Erythroblast (primary cell): Measurements from ENCODE around the gene MICA.
"Not testable (repeated sequence)": the region's sequence is repeated elsewhere in the genome, so short reads cannot be mapped to it uniquely, and the experiment has no call there.

Experiments
- DNase-seq, 2 experiments: peaks; one replicate each; lab custom pipeline; 2025; lab: John Stamatoyannopoulos, UW
- GATA1 ChIP-seq: IDR thresholded peaks from 2 replicates; pipeline ENCODE4 v1.6.1; 2011; ENCODE audit warnings: low read depth, mild to moderate bottlenecking, control low read depth, low read length, moderate library complexity
- POLR2A ChIP-seq: IDR thresholded peaks from 2 replicates; pipeline ENCODE4 v1.6.1; 2011; ENCODE audit warnings: mild to moderate bottlenecking, low read length

MICA gene

DNA sequence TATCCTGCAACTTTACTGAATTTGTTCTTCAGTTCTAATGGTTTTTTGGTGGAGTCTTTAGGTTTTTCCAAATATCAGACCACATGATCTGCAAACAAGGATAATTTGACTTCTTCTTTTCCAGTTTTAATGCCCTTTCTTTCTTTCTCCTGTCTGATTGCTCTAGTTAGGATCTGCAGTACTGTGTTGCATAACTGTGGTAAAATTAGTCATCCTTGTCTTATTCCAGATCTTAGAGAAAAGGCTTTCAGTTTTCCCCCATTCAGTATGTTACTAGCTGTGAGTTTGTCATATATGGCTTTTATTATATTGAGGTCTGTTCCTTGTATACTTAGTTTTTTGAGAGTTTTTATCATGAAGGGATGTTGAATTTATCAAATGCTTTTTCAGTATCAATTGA lies 4.3 kb downstream of the MICA start:
- no peak for TF ChIP-seq GATA1
- no peak for TF ChIP-seq POLR2A
- DNase-seq: no peak

DNA sequence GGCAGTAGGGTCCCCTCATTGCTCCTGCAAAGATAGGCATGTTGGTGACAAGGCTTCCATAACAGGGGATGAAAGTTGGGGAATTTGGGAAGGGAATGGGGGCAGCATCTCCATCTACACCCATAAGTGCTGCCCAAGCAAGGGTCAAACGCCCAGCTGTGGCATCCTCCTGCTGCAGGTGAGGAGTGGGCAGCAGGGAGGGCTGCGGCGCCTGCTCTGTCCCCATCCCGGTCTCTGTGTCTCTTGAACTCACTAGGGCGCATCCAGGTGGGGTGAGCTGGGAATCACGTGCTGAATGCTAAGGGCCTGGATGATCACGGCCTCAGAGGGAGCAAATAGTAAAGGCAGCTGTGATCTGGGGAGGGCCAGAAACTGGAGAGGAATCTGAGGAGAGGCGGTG lies 9.1 kb downstream of the MICA start:
- DNase-seq: no peak
- no peak for TF ChIP-seq GATA1
- TF ChIP-seq POLR2A: no peak

DNA sequence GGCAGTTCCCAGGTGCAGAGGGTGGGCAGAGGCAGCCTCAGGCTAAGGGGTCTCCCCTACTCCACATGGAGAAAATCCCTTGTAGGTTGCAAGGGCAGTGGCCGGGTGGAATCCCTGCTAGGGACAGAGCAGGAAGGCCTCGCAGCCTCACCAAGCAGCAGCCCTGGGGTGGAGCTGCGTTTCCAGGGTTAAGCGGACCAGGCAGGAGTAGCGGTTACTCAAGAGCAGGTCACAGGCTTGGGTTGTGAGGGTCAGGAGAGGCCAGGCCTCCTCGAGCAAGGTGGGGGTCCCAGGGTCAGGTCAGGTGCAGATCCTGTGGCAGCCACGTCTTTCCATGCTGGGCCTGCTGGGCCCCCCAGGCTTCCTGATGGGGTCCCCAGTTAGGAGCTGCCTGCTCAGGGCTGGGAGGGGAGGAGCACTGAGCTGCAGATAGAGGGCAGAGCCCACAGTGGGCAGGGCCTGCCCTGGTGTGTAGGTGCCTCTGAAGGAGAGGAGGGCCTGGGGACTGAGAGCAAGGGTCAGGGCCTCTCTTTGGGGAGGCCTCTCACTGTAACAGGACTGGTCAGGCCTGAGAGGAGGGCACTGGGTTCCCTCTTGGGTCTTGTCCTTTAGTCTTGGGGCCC lies 10.9 kb downstream of the MICA start:
- not testable (repeated sequence) for DNase-seq

DNA sequence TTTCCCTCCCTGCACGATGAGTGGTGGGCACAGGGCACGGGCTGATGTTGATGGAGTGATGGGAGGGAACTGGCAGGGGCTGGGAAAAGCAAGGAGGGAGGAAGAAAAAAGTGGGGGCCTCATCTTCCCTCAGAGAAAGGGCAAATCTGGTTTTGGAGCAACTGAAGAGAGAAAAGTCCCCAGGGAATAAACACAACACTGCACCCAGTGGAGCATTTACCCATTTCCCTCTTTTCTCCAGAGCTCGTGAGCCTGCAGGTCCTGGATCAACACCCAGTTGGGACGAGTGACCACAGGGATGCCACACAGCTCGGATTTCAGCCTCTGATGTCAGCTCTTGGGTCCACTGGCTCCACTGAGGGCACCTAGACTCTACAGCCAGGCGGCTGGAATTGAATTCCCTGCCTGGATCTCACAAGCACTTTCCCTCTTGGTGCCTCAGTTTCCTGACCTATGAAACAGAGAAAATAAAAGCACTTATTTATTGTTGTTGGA lies 11.4 kb downstream of the MICA start:
- DNase-seq: no peak
- TF ChIP-seq GATA1 (no peak), POLR2A (no peak)

DNA sequence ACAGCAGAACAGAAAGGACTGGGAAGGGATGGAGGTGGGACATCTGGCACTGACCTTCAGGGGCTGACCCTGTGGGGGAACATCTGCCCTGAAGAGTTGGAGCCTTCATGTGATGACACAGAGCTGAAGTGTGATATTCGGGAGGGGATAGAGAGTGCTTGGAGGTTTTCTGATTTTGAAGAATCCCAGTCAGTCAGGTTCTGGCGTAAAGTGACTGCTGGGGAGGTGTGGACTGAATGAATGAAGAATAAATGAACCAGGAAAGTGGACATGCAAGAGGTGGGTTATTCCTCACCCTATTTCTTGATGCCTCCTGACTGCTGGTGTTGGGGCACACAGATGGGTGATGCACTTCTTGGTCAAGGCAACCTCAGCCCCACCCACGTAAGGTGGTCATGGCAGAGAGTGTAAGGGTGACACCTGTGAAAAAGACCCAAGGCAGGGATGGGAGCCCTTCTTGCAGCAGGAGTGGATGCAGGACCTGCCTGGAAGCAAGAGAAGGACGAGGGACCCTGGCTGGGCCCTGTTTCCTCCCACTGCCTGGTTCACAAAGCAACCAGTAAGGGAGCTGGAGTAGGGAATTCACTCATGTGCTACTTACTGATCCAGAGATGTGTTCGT lies 13.1 kb downstream of the MICA start:
- no peak for DNase-seq
- TF ChIP-seq POLR2A (no peak), GATA1 (no peak)

DNA sequence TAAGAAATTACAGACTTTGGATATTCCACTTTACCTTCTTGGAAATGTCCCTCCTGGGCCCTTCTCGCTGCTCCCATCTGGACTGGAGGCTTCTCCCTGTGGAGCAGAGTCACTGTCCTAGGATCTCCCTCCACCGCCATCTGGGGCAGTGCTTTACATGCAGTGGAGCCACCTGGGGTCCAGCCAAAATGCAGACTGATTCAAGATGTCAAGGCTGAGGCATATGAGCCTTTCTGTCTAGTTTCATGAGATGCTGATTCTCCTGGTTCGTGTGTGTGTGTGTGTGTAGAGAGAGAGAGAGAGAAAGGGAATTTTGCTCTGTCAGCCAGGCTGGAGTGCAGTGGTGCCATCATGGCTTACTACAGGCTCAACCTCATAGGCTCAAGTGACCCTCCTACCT lies 14.9 kb downstream of the MICA start:
- DNase-seq: no peak
- TF ChIP-seq GATA1 (no peak), POLR2A (no peak)

DNA sequence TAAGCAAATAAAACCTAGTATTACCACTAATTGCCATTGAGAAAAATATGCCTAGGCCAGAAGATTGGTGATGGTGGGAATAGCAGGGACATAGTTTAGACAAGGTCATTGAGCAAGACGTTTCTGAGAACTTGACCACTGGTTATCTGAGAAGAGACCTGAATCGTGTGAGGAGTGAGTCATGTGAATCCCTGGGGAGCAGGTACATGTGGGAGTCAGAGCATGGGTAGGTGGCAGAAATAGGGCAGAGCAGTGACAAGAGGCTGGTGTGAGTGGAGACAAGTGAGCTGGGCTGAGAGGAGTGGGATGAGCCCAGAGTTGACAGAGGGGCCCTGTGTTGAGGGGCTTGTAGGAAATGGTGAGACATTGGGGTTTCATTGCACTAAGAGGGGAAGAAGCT lies 16.4 kb downstream of the MICA start:
- no peak for DNase-seq
- TF ChIP-seq POLR2A (no peak), GATA1 (no peak)

DNA sequence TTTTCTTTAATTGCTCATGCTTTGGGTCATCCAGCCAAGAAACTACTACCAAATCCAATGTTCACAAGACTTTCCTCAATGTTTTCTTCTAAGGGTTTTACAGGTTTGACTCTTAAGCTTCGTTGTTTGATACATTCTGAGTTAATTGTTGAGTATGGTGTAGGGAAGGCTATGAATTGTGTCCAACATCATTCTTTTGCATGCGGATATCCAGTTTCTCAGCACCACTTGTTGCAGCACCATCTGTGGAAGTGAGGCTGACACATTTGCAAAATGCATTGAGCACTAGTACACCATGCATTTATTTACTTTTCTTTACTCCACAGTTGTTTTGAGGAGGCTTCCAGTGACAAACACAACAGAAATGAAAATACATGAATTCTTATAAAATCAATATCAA lies 17.2 kb downstream of the MICA start:
- TF ChIP-seq GATA1 (no peak), POLR2A (no peak)
- DNase-seq: no peak

DNA sequence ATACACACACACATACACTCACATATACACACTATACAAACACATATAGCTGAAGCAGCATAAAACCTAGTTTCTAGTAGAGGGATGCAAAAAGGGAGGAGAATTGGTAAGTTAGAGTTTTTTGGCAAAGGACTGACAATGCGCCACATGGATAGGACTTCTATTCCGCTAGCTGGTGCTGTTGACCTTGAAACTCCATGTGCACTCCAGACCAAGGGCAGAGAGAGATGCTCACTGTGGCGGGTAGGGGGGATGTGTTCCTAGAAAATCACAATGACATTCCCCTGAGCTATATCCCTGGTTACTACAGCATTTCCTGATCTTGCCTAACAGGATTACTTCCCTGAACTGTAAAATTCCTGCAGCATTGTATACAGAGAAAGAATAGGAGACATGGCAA lies 19.2 kb downstream of the MICA start:
- TF ChIP-seq GATA1 (no peak), POLR2A (no peak)
- no peak for DNase-seq

DNA sequence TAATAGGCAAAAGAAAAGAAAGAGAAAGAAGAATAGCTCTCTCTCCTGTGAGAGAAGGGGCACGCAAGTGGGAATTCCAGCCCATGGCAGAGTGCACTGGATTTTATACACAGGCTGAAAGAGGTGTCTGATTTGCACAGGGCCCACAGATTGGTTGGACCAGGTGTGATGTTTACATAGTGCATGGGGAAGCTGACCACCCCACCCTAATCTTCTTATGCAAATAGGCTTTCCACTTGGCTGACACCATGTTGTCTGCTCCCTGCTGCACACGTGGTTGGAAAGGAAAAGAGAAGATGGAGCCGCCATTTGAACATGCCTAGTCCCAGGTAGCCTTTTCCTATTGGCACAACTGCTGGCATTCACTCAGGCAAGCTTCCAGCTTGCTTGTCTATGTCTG lies 20.2 kb downstream of the MICA start:
- TF ChIP-seq POLR2A: no peak
- no peak for DNase-seq

DNA sequence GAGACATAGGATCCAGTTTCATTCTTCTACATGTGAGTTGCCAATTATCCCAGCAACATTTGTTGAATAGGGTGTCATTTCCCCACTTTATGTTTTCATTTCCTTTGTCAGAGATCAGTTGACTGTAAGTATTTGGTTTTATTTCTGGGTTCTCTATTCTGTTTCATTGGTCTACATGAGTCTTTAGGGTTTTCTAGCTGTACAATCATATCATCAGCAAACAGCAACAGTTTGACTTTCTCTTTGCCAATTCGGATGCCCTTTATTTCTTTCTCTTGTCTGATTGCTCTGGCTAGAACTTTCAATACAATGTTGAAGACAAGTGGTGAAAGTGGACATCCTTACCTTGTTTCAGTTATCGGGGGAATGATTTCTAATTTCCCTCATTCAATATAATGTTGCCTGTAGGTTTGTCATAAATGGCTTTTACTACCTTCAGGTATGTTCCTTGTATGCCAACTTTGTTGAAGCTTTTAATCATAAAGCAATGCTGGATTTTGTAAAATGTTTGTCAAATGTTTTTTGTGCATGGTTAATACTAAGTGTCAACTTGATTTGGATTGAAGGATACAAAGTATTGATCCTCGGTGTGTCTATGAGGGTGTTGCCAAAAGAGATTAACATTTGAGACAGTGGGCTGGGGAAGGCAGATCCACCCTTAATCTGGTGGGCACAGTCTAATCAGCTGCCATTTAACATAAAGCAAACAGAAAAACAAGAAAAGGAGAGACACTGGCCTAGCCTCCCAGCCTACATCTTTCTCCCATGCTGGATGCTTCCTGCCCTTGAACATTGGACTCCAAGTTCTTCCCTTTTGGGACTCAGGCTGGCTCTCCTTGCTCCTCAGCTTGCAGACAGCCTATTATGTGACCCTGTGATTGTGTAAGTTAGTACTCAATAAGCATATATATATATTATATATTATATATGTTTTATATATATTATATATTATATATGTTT lies 23.3 kb downstream of the MICA start:
- no peak for DNase-seq
- no peak for TF ChIP-seq POLR2A
- TF ChIP-seq GATA1: no peak

DNA sequence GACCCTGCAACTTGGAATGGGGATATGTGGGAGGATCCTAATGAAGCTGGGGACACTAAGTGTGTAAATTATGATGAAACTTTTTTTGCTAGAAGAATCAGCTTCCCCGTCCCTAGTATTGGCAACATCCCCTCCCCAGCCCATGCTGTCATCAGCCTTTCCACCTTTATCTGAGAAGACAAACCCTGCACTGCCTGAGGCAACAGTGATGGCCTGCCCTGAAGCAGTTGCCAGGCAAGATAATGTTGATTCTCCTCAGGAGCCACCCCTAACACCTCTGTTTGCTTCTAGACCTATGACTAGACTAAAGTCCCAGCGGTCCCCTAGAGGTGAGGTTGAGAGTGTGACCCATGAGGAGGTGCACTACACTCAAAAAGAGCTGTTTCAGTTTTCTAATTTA lies 27.1 kb downstream of the MICA start:
- TF ChIP-seq POLR2A (no peak), GATA1 (no peak)
- DNase-seq: peak in 1 of 2 experiments; percentile 13

DNA sequence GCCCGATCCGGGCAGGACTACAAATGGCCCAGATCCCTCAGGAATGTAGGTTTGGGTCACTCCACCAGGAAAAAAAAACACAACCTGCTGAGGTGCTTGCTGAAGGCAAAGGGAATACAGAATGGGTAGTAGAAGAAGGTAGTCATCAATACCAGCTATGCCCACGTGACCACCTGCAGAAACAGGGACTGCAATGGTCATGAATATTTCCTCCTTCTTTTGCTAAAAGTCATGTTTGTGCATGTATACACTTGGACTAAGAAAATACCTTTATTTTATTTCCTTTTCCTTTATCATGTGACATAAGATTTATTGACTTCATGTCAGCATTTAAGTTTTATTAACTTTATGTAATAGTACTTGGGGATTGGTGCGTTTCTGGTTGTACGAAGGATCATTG lies 31.7 kb downstream of the MICA start:
- DNase-seq: not testable (repeated sequence)

DNA sequence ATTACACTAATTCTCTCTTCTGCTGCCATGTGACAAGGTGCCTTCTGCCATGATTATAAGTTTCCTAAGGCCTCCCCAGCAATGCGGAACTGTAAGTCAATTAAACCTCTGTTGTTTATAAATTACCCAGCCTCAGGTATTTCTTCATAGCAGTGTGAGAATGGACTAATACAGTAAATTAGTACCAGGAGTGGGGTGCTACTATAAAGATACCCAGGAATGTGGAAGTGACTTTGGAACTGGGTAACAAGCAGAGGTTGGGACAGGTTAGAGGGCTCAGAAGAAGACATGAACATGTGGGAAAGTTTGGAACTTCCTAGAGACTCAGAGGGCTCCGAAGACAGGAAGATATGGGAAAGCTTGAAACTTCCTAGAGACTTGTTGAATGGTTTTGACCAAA lies 34.8 kb downstream of the MICA start:
- TF ChIP-seq POLR2A (no peak), GATA1 (no peak)
- DNase-seq: no peak

DNA sequence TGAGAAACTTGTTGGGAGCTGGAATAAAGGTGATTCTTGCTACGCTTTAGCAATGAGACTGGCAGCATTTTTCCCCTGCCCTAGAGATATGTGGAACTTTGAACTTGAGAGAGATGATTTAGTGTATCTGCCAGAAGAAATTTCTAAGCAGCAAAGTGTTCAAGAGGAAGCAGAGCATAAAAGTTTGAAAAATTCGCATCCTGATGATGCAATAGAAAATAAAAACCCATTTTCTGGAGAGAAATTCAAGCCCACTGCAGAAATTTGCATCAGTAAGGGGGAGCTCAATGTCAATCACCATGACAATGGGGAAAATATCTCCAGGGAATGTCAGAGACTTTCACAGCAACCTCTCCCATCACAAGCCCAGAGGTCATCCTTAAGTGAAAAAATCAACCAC lies 35.3 kb downstream of the MICA start:
- no peak for TF ChIP-seq GATA1
- no peak for TF ChIP-seq POLR2A
- DNase-seq: no peak
